HG03558 (cell line): ENCODE data around the gene EPDR1.
A peak's percentile ranks its signal among the peaks of the same experiment; 100 is the strongest.
"Not testable (repeated sequence)": the region's sequence is repeated elsewhere in the genome, so short reads cannot be mapped to it uniquely, and the experiment has no call there.

Experiments used
- ATAC-seq: cut with Tn5 transposase; IDR thresholded peaks from one replicate; pipeline ENCODE4 v1.9.1; 2021; ENCODE audit warnings: moderate number of reproducible peaks; ENCODE audit not compliant: unreplicated experiment; ENCODE audit errors: extremely low read depth

EPDR1 gene

GRCh38 chr7:37927773-37928444 lies 7.5 kb downstream of the EPDR1 start:
- no peak for ATAC-seq

- ATAC-seq = no peak
Observed at GRCh38 chr7:37928878-37929277, 8.4 kb downstream of the EPDR1 start.

GRCh38 chr7:37930226-37930948 lies 9.9 kb downstream of the EPDR1 start:
- ATAC-seq = no peak

- ATAC-seq = no peak
Observed at GRCh38 chr7:37932543-37932942, 12.1 kb downstream of the EPDR1 start.

- no peak for ATAC-seq
Observed at GRCh38 chr7:37933018-37933566, 12.7 kb downstream of the EPDR1 start.

GRCh38 chr7:37942934-37943610 lies 22.6 kb downstream of the EPDR1 start:
- no peak for ATAC-seq

GRCh38 chr7:37943905-37944736 lies 23.7 kb downstream of the EPDR1 start:
- ATAC-seq = peak; percentile 37

- ATAC-seq = no peak
Observed at GRCh38 chr7:37944737-37945054, 24.3 kb downstream of the EPDR1 start.

- ATAC-seq = no peak
Observed at GRCh38 chr7:37945336-37945735, 24.9 kb downstream of the EPDR1 start.

GRCh38 chr7:37947138-37947940 lies 26.9 kb downstream of the EPDR1 start:
- no peak for ATAC-seq

GRCh38 chr7:37947941-37948210 lies 27.4 kb downstream of the EPDR1 start:
- no peak for ATAC-seq

- no peak for ATAC-seq
Observed at GRCh38 chr7:37952240-37952639, 31.8 kb downstream of the EPDR1 start.

- ATAC-seq = not testable (repeated sequence)
Observed at GRCh38 chr7:37954217-37954616, 33.8 kb downstream of the EPDR1 start.

- ATAC-seq = no peak
Observed at GRCh38 chr7:37956791-37957190, 36.4 kb downstream of the EPDR1 start.

- no peak for ATAC-seq
Observed at GRCh38 chr7:37957221-37957970, 37.0 kb downstream of the EPDR1 start.

GRCh38 chr7:37960483-37960882 lies 40.0 kb downstream of the EPDR1 start:
- ATAC-seq = no peak

GRCh38 chr7:37961251-37961650 lies 40.8 kb downstream of the EPDR1 start:
- no peak for ATAC-seq

- ATAC-seq = no peak
Observed at GRCh38 chr7:37964196-37964595, 43.8 kb downstream of the EPDR1 start.

- no peak for ATAC-seq
Observed at GRCh38 chr7:37970211-37970610, 49.8 kb downstream of the EPDR1 start.
